GM19035 (cell line): ENCODE results near the gene DNAI1.

Experiments
- ATAC-seq: cut with Tn5 transposase; IDR thresholded peaks from one replicate; pipeline ENCODE4 v1.9.1; 2021; ENCODE audit not compliant: unreplicated experiment

DNAI1 gene

GRCh38 chr9:34555936-34556525, 97.4 kb downstream of the DNAI1 start:
- ATAC-seq: no peak

GRCh38 chr9:34556949-34557348, 98.3 kb downstream of the DNAI1 start:
- no peak for ATAC-seq

GRCh38 chr9:34557426-34558321, 99.1 kb downstream of the DNAI1 start:
- ATAC-seq: no peak

GRCh38 chr9:34558364-34558763, 99.8 kb downstream of the DNAI1 start:
- no peak for ATAC-seq

- ATAC-seq: no peak
Measured at GRCh38 chr9:34558919-34559623, 100.5 kb downstream of the DNAI1 start.

GRCh38 chr9:34559624-34560455, 101.2 kb downstream of the DNAI1 start:
- no peak for ATAC-seq

- ATAC-seq: no peak
Measured at GRCh38 chr9:34560599-34561214, 102.1 kb downstream of the DNAI1 start.

GRCh38 chr9:34562135-34562745, 103.6 kb downstream of the DNAI1 start:
- no peak for ATAC-seq

- no peak for ATAC-seq
Measured at GRCh38 chr9:34563262-34563661, 104.7 kb downstream of the DNAI1 start.

- no peak for ATAC-seq
Measured at GRCh38 chr9:34564617-34565016, 106.0 kb downstream of the DNAI1 start.

GRCh38 chr9:34565856-34566255, 107.3 kb downstream of the DNAI1 start:
- no peak for ATAC-seq

- ATAC-seq: no peak
Measured at GRCh38 chr9:34566322-34566721, 107.7 kb downstream of the DNAI1 start.

GRCh38 chr9:34566972-34567371, 108.4 kb downstream of the DNAI1 start:
- no peak for ATAC-seq

- no peak for ATAC-seq
Measured at GRCh38 chr9:34568133-34568532, 109.5 kb downstream of the DNAI1 start.

- no peak for ATAC-seq
Measured at GRCh38 chr9:34568774-34569173, 110.2 kb downstream of the DNAI1 start.

- ATAC-seq: no peak
Measured at GRCh38 chr9:34570376-34570775, 111.8 kb downstream of the DNAI1 start.
